ENCODE results near the gene EIF1B.

DNA sequence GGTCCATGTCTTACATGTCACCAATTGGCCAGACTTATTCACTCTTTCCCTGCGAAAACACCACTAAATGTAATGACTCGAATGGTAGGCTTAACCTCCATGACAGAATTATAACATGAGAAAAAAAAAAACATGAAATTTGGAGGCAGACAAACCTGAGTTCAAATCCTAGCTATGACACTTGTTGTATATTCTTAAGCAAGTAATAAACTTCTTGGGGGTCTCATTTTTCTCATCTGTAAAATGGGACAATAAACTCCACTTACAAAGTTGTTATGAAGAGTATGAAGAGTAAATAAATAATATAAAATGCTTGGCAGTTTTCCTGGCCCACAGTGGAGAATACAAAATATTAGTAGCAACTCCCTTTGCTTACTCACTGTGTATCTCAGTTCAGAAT, 11.4 kb upstream of the EIF1B start:
- TF ChIP-seq POLR2A (IDR thresholded peaks at IDR 0.05; ENCODE audit: low read depth, low read length): no peak
- no peak for TF ChIP-seq POLR2AphosphoS5 (IDR thresholded peaks at IDR 0.05; ENCODE audit: low read depth, low read length)
- no peak for TF ChIP-seq SPI1 (IDR thresholded peaks at IDR 0.05; ENCODE audit: low read depth, low read length)
- TF ChIP-seq PAX5 (IDR thresholded peaks at IDR 0.05; ENCODE audit: insufficient read depth, low read length, severe bottlenecking): no peak

Measured in GM12891 (cell line).